Ovary (tissue), 9 donors: Measurements from ENCODE around the gene IDUA. TPM values are rescaled to one million over a fixed set of nuclear protein-coding genes. Genes with fewer than 3 reads are reported as not detected.
A peak's percentile ranks its signal among the peaks of the same experiment; 100 is the strongest.

Experiments used
- DNase-seq, 5 donors: peaks; one replicate each; pipeline ENCODE4 v3.0.0-alpha.2; 2019 to 2020
- H3K27ac ChIP-seq, 2 donors: fragments of 200-600 bp; one replicate each; pipeline versions ENCODE4 v1.5.1 to v1.8.0; 2019 to 2022
- H3K27me3 ChIP-seq: fragments of 200-600 bp; one replicate; pipeline ENCODE4 v1.8.0; 2022
- H3K36me3 ChIP-seq: fragments of 200-600 bp; sonication (generic); one replicate; pipeline ENCODE4 v1.5.1; 2019
- H3K4me1 ChIP-seq: one replicate; pipeline ENCODE4 v1.8.1; 2013; ENCODE audit warnings: mild to moderate bottlenecking, moderate library complexity; ENCODE audit not compliant: insufficient read depth
- H3K4me3 ChIP-seq: fragments of 200-600 bp; sonication (generic); one replicate; pipeline ENCODE4 v1.5.1; 2017
- H3K9me3 ChIP-seq, 2 donors: fragments of 200-600 bp in 1 of 2; sonication (generic) in 1 of 2; one replicate each; pipeline versions ENCODE4 v1.5.1 to v1.8.1; 2013 to 2019; ENCODE audit warnings: mild to moderate bottlenecking in 1 of 2, moderate library complexity in 1 of 2
- CTCF ChIP-seq, 3 donors: fragments of 450-650 bp in 2 of 3; fragments of 200-600 bp in 1 of 3; IDR thresholded peaks; one replicate each; pipeline versions ENCODE4 v1.5.1 to v1.8.0; 2016 to 2022; ENCODE audit warnings: antibody characterized with exemption in 3 of 3, mild to moderate bottlenecking in 1 of 3
- EP300 ChIP-seq: sonication (generic); formaldehyde crosslinking; IDR thresholded peaks from one replicate; pipeline ENCODE4 v1.6.1; 2017; ENCODE audit warnings: antibody characterized with exemption
- POLR2A ChIP-seq: fragments of 450-650 bp; IDR thresholded peaks from one replicate; pipeline ENCODE4 v1.6.1; 2017; ENCODE audit warnings: antibody characterized with exemption, mild to moderate bottlenecking, moderate library complexity
- WGBS, 3 donors: extraction: QIAGEN DNeasy Blood & Tissue Kit in 1 of 3; methylation state at CpG; one replicate each; pipeline versions ENCODE4 v1.1.5 to v1.1.7; 2013 to 2017; 5-methylcytosine and 5-hydroxymethylcytosine counted together
- intact Hi-C, 4 donors: fragments of 100-400 bp; cut with DNase I; formaldehyde crosslinking; loops; one replicate each; pipeline versions ENCODE4 v1.11.0 to v1.15.1; 2022 to 2023
- polyA plus RNA-seq, 2 donors: library from polyadenylated mRNA; stranded (reverse); fragments of 200-250 nt in 1 of 2; fragments of 350-450 nt in 1 of 2; fragmentation: Illumina TruSeq in 1 of 2; extraction: RNeasy Lipid Tissue Mini Kit (QIAGEN cat#74804) in 1 of 2; gene quantifications; one replicate each; pipeline ENCODE4 v1.2.3, GENCODE V29; 2013 to 2014
- total RNA-seq, 7 donors: library from RNA; depleted of rRNA in 2 of 7; stranded (reverse); fragments of >200 nt in 2 of 7; fragmentation: NEBNext Ultra II Directional in 3 of 7; extraction: Animal tissue kit (Norgen Biotek cat#: 25700) in 3 of 7; gene quantifications; one replicate each; pipeline versions ENCODE4 v1.1.0 to v1.2.4, GENCODE V29; 2016 to 2023
- donor health status: DM: no; HTN: no; CAD: no; lungs with moderate emphysema.
- donor health status: DM: no; HTN: no; CAD: no.
- donor health status: Bipolar disorder and iron deficiency.
- donor health status: DM: yes; HTN: yes; CAD: no.
- donor health status: DM: no; HTN: no; CAD: no.
- donor health status: DM: yes; HTN: yes; CAD: no.

IDUA gene
- total and polyA plus RNA-seq, 9 donors, result 3.1 to 49.1 (median 31.8) TPM

- DNase-seq, result peak in 3 of 5 donors; percentile 43 to 51 (median 43)
- H3K36me3 ChIP-seq, result no peaks in the 10 kb centered on the region
- no peaks in the 10 kb centered on the region for H3K9me3 ChIP-seq
- no peak overlapping the region for H3K27ac ChIP-seq
- intact Hi-C loops, result no loop called here
- H3K4me1 ChIP-seq, result peaks cover 32% of the 10 kb centered on the region
- H3K4me3 ChIP-seq, result no peak overlapping the region
- TF ChIP-seq EP300 (no peak), POLR2A (no peak), CTCF (IDR thresholded peaks at IDR 0.05) (no peak)
- H3K27me3 ChIP-seq, result no peaks in the 10 kb centered on the region
- 7 to 25% (median 22%) methylated on average over 8 of the region's 8 CpGs for WGBS, 3 donors
These were observed 55.1 kb downstream of the IDUA start for GRCh38 chr4:1041936-1042330.

GRCh38 chr4:1042352-1043055, 55.7 kb downstream of the IDUA start:
- TF ChIP-seq EP300 (no peak), POLR2A (no peak), CTCF (IDR thresholded peaks at IDR 0.05) (no peak)
- Histone ChIP-seq H3K27me3 (no peaks in the 10 kb centered on the region), H3K27ac (no peak overlapping the region), H3K4me3 (no peak overlapping the region), H3K4me1 (peaks cover 37% of the 10 kb centered on the region), H3K9me3 (no peaks in the 10 kb centered on the region), H3K36me3 (no peaks in the 10 kb centered on the region)
- intact Hi-C loops, result no loop called here
- WGBS, 3 donors, result 75 to 81% (median 79%) methylated on average over 17 of the region's 17 CpGs
- peak; percentile 12 to 42 (median 33) for DNase-seq

GRCh38 chr4:1043162-1043561, 56.3 kb downstream of the IDUA start:
- H3K4me1 ChIP-seq, result peaks cover 35% of the 10 kb centered on the region
- H3K27me3 ChIP-seq, result no peaks in the 10 kb centered on the region

GRCh38 chr4:1043651-1044468, 57.0 kb downstream of the IDUA start:
- no peaks in the 10 kb centered on the region for H3K9me3 ChIP-seq
- no peaks in the 10 kb centered on the region for H3K27me3 ChIP-seq
- WGBS, 3 donors, result 8 to 11% (median 10%) methylated on average over 35 to 36 of the region's 36 CpGs
- intact Hi-C loops, result no loop called here
- H3K4me3 ChIP-seq, result peak overlapping the region; percentile 24
- peaks cover 35% of the 10 kb centered on the region for H3K4me1 ChIP-seq
- TF ChIP-seq EP300, result no peak
- TF ChIP-seq POLR2A, result no peak
- no peak for TF ChIP-seq CTCF (IDR thresholded peaks at IDR 0.05)
- H3K27ac ChIP-seq, result peak overlapping the region; percentile 9 to 38
- H3K36me3 ChIP-seq, result no peaks in the 10 kb centered on the region
- peak; percentile 84 to 97 (median 89) for DNase-seq

More at GRCh38 chr4:1043162-1043561, 56.3 kb downstream of the IDUA start:
- WGBS, 3 donors, result 50 to 65% (median 61%) methylated on average over 7 of the region's 7 CpGs
- H3K36me3 ChIP-seq, result no peaks in the 10 kb centered on the region
- no peak overlapping the region for H3K4me3 ChIP-seq
- intact Hi-C loops, result no loop called here
- H3K9me3 ChIP-seq, result no peaks in the 10 kb centered on the region
- peak in 1 of 5 donors; percentile 17 for DNase-seq
- no peak for TF ChIP-seq POLR2A
- TF ChIP-seq EP300, result no peak
- no peak for TF ChIP-seq CTCF (IDR thresholded peaks at IDR 0.05)
- no peak overlapping the region for H3K27ac ChIP-seq
